Spinal cord (tissue), 10 donors: ENCODE results near the gene CACNA2D2. TPM values are rescaled to one million over a fixed set of nuclear protein-coding genes. Genes with fewer than 3 reads are reported as not detected.

ENCODE experiments used
- DNase-seq, 6 donors: peaks; one replicate each; pipeline versions ENCODE4 v3.0.0 to v3.0.0-alpha.2; 2013 to 2015; ENCODE audit warnings: low spot score in 6 of 6, low read depth in 4 of 6
- H3K27ac ChIP-seq: one replicate; pipeline ENCODE4 v1.5.1; 2013; ENCODE audit warnings: low read depth, low read length, control low read depth
- H3K27me3 ChIP-seq: one replicate; pipeline ENCODE4 v1.6.1; 2013; ENCODE audit warnings: low read length; ENCODE audit not compliant: control insufficient read depth, insufficient read depth
- H3K36me3 ChIP-seq: one replicate; pipeline ENCODE4 v1.6.1; 2013; ENCODE audit warnings: low read length; ENCODE audit not compliant: control insufficient read depth, insufficient read depth
- H3K4me1 ChIP-seq: one replicate; pipeline ENCODE4 v1.6.1; 2013; ENCODE audit warnings: low read length; ENCODE audit not compliant: control insufficient read depth, insufficient read depth
- H3K4me3 ChIP-seq: one replicate; pipeline ENCODE4 v1.5.1; 2013; ENCODE audit warnings: low read depth, low read length, control low read depth
- H3K9me3 ChIP-seq: one replicate; pipeline ENCODE4 v1.6.1; 2013; ENCODE audit warnings: low read length; ENCODE audit not compliant: control insufficient read depth, insufficient read depth
- WGBS: methylation state at CpG from one replicate; pipeline ENCODE4 v1.1.5; 2013; ENCODE audit warnings: missing lambda C conversion rate; ENCODE audit not compliant: insufficient coverage; 5-methylcytosine and 5-hydroxymethylcytosine counted together
- polyA plus RNA-seq, 2 donors: library from polyadenylated mRNA; unstranded; fragments of 120-200 nt; gene quantifications; one replicate each; pipeline ENCODE4 v1.2.1, GENCODE V29; 2013; ENCODE audit not compliant: insufficient read length in 2 of 2
- total RNA-seq, 2 donors: library from RNA; depleted of rRNA in 1 of 2; stranded (reverse); fragments of 120-200 nt in 1 of 2; fragments of >200 nt in 1 of 2; gene quantifications; one replicate each; pipeline versions ENCODE4 v1.2.3 to v1.2.4, GENCODE V29; 2013 to 2014
- donor health status: healthy.

The CACNA2D2 gene
- total and polyA plus RNA-seq, 4 donors: 11.6 to 59.2 (median 38.3) TPM

DNA sequence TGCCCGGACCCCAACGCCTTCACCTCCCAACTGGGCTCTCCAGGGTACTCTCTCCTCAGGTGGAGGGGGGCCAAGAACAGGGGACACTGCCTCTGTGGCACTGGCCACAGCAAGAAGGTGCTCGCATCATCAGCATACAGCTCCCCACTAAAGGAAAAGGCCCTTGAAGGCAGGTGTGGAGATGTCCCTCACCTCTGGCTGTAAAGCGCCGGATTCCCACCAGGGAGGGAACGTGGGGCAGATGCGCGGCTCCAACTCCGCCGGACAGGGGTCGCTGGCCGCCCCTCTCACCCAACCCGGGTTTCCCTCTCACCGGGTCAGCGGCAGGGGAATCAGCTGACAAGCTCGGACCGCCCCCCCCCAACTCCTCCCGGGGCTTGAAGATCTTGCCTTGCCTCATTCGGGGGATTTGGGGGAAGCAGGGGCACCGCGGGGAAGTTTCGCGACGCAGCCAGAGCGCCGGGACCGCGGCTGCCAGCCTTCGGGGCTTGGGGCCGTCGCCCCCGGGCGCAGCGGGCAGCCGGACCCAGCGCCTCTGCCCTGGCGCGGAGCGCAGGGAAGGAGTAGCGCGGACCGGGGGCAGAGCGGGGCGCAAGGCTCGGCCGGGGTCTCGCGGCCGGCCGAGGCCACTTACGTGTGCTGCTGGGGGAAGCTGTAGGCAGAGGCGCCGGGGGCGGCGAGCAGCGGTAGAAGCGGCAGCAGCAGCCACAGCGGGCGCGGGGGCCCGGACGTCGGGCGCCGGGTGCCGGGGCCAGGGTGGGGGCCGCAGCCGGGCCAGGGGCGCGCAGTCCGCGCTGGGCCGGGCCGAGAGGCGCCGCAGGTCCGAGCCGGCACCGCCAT is 630 bp downstream of the CACNA2D2 start:
- Histone ChIP-seq H3K36me3 (peaks cover 4% of the 10 kb centered on the region), H3K4me1 (peaks cover 42% of the 10 kb centered on the region), H3K4me3 (peak overlapping the region; percentile 43), H3K27me3 (peaks cover 5% of the 10 kb centered on the region), H3K9me3 (no peaks in the 10 kb centered on the region), H3K27ac (no peak overlapping the region)
- under 1% methylated on average over 78 of the region's 79 CpGs for WGBS
- peak in 2 of 6 donors; percentile 40 to 41 for DNase-seq

DNA sequence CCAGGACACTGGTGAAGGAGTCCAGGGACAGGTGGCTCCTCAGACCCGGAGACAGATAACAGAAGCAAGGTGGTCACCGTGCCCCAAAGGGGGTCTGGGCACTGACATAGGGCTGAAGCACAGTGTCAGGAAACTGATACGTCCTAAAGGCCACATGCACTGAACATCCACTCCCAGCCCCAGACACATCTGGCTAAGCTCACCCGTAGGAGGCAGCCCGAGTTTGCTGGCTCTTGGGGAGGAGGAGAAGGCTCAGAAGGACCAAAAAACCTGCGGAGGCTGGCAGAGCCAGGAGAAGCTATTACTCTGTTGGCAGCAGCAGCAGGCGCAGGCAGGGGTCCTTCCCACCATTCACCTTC is 1.2 kb downstream of the CACNA2D2 start:
- H3K27me3 ChIP-seq: peaks cover 5% of the 10 kb centered on the region
- H3K27ac ChIP-seq: no peak overlapping the region
- peak overlapping the region; percentile 43 for H3K4me3 ChIP-seq
- peaks cover 4% of the 10 kb centered on the region for H3K36me3 ChIP-seq
- DNase-seq: peak in 1 of 6 donors; percentile 35
- WGBS: 23% methylated on average over 6 of the region's 7 CpGs
- no peaks in the 10 kb centered on the region for H3K9me3 ChIP-seq
- peaks cover 46% of the 10 kb centered on the region for H3K4me1 ChIP-seq

DNA sequence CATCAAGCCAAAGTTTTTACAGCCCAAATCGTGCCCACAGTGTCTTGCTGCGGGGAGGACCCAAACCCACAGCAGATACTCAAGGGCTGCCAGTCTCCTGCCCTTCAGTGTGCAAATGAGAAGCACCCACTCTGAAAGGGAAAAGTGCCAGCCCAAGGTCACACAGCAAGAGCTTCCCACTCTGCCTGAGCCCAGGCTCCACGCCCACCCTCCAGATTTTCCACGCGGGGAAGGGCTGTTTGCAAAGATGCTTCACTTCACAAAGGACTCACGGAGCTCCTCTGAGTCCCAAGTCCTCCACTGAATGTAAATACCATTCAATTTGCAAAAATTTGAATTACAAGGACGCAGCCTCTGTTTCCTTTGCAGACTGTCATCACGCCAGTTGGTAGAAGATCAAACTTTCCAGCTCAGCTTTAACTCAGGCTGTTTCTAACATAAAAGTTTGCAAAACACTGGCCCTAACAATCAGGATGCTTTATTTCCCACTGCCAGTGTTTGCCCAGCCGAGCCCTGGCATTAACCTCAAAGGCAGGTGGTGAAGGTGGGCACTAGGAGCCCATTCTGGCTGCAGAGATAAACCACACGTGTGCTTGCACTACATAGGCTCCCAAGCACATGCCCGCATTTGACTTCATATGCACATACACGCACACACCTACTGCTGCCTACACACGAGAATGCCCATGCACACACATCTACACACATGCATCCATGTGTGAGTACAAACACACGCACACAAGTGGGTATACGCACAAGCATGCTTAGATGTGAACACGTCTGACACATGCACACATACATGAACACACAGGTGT is 7.6 kb downstream of the CACNA2D2 start:
- 60% methylated on average over 15 of the region's 16 CpGs for whole genome bisulfite sequencing
- peaks cover 47% of the 10 kb centered on the region for H3K4me1 ChIP-seq
- no peak overlapping the region for H3K27ac ChIP-seq
- H3K9me3 ChIP-seq: no peaks in the 10 kb centered on the region
- peaks cover 9% of the 10 kb centered on the region for H3K36me3 ChIP-seq
- no peak overlapping the region for H3K4me3 ChIP-seq
- H3K27me3 ChIP-seq: no peaks in the 10 kb centered on the region
- peak in 1 of 6 donors; percentile 78 for DNase-seq

DNA sequence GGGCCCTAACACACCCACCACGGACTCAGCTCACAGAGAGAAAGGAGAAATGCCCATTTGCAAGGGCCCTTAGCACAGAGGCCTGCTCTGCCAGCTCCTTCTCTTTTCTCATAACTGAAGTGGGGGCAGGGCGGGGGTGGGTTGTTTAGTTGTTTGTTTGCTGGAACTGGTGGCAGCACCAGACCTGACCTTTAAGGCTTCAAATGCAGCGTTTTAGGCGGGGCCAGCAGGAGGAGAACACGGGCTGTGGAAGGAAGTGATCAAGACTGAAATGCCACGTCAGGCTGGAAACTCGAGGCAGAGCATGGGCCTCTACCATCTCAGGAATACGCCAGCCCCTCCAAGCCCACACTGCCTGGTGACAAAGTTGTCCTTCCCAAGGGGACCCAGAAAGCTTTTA is 9.3 kb downstream of the CACNA2D2 start:
- Histone ChIP-seq H3K27me3 (no peaks in the 10 kb centered on the region), H3K36me3 (peaks cover 9% of the 10 kb centered on the region), H3K27ac (no peak overlapping the region), H3K4me1 (peaks cover 42% of the 10 kb centered on the region), H3K4me3 (no peak overlapping the region), H3K9me3 (no peaks in the 10 kb centered on the region)
- no peak for DNase-seq
- WGBS: 76% methylated on average over 5 of the region's 8 CpGs

DNA sequence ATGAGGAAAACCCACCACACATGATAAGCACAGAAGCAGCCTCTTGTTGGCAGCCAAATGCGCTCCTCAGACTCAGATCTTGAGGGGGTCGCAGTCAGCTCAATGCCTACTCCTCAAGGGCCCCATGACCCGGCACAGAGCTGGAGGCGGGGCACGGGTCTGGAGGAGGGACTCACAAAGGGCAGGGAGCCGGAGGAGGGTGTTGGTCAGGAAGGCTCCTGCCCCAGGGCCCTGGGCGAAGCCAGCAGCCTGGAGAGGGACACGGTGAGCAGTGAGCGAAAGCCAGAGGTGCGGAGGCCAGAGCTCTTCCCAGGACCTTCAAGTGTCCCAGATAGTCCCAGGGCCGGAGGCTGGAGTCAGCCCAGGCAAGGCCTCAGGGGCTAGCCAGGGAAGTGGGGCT is 9.8 kb downstream of the CACNA2D2 start:
- Histone ChIP-seq H3K4me1 (peaks cover 37% of the 10 kb centered on the region), H3K27ac (no peak overlapping the region), H3K9me3 (no peaks in the 10 kb centered on the region), H3K27me3 (no peaks in the 10 kb centered on the region), H3K4me3 (no peak overlapping the region), H3K36me3 (peaks cover 6% of the 10 kb centered on the region)
- WGBS: 92% methylated on average over 11 of the region's 11 CpGs
- no peak for DNase-seq

DNA sequence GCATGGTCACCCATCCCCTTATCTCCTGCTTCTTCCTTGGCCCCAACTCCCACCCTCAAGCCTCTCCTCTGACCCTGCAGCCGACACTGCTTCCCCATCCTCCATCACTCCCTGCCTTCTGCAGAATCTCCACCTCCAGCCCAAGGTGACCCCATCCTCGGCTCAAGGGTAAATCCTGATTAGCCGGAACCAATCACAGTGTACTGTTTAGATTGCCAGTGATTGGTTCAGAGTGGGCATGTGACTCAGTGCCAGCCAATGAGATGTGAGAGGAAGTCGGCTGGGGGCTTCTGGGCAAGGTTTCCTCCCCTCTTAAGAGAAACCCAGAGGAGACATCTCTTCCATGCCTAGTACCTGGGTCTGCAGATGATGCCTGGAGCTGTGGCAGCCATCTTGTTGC is 10.3 kb downstream of the CACNA2D2 start:
- no peak overlapping the region for H3K4me3 ChIP-seq
- peaks cover 32% of the 10 kb centered on the region for H3K4me1 ChIP-seq
- H3K27ac ChIP-seq: no peak overlapping the region
- H3K27me3 ChIP-seq: no peaks in the 10 kb centered on the region
- WGBS: 88% methylated on average over 2 of the region's 4 CpGs
- peaks cover 6% of the 10 kb centered on the region for H3K36me3 ChIP-seq
- DNase-seq: no peak
- no peaks in the 10 kb centered on the region for H3K9me3 ChIP-seq

DNA sequence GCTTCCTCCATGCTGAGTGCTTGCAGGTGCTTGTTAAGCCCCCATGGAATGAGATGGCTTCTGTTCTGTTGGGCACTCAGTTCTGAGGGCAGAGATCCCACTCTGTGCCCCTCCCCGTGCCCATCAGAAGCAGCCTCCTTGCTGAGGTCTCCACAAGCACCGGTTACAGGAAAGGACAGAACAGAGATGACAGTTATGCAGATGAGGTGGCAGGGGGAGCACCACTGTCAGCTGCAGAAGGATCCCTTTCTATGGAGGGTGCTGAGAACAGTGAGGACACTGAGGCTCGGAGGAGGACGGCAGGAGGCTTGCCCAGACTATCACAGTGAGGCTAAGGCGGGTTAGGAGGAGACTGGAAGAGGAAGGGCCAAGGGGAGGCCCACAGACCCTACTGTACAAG is 12.4 kb downstream of the CACNA2D2 start:
- Histone ChIP-seq H3K9me3 (no peaks in the 10 kb centered on the region), H3K27ac (no peak overlapping the region), H3K36me3 (peaks cover 6% of the 10 kb centered on the region), H3K4me1 (peaks cover 21% of the 10 kb centered on the region), H3K27me3 (no peaks in the 10 kb centered on the region), H3K4me3 (no peak overlapping the region)
- no peak for DNase-seq
- 76% methylated on average over 3 of the region's 5 CpGs for WGBS

DNA sequence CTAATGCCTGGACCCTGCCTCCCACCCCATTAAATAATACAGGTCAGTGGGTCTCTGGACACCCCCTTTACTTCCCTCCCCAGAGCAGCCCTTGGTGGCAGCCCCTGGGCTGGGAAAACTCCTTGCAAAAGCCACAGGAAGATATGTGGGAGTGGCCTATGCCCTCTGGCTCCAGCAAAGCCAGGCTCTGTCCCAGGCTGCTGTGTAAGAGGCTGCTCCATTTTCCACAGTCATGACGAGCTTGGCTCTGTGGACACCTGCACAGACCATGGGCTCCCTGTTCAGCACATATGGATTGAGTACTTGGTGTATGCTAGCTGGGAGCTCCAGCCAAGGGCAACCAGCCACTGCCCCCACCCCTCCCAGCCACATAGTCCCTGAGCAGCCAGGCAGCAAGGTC is 13.0 kb downstream of the CACNA2D2 start:
- Histone ChIP-seq H3K27me3 (no peaks in the 10 kb centered on the region), H3K4me1 (peaks cover 23% of the 10 kb centered on the region), H3K36me3 (peaks cover 6% of the 10 kb centered on the region), H3K4me3 (no peak overlapping the region), H3K9me3 (no peaks in the 10 kb centered on the region), H3K27ac (no peak overlapping the region)
- no peak for DNase-seq
- no CpG with 5 or more reads among the region's 1 CpG for WGBS

DNA sequence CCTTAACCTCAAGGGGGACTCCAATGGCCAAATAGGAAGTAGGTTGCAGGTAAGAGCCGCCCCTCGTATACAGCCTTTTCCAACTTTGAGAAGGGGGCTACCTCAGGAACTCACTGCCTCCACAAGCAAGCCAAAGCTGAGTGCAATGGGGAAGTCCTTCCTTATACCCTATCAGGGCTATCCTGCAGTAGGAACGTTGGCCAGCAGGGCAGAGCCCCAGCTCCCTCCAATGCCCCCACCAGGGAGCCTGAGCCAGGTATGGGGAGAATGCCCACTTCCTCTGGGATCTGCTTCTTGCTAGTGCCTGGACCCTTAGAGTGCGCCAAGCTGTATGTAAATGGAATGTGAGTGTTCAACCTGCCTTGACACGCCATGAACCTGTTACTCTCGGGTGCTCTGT is 16.3 kb downstream of the CACNA2D2 start:
- Histone ChIP-seq H3K9me3 (no peaks in the 10 kb centered on the region), H3K27me3 (no peaks in the 10 kb centered on the region), H3K27ac (no peak overlapping the region), H3K4me1 (peaks cover 40% of the 10 kb centered on the region), H3K4me3 (no peak overlapping the region), H3K36me3 (no peaks in the 10 kb centered on the region)
- DNase-seq: no peak
- 81% methylated on average over 3 of the region's 6 CpGs for WGBS
